Ishikawa (cell line): ENCODE results near the gene LRFN2.

Experiments
- CEBPB ChIP-seq: IDR thresholded peaks from 2 replicates; pipeline ENCODE4 v1.6.1; 2012
- CREB1 ChIP-seq: IDR thresholded peaks from 2 replicates; pipeline ENCODE4 v1.6.1; 2012; ENCODE audit warnings: low read depth
- EGR1 ChIP-seq: IDR thresholded peaks from 2 replicates; pipeline ENCODE4 v1.6.1; 2012
- EP300 ChIP-seq: IDR thresholded peaks from 2 replicates; pipeline ENCODE4 v1.6.1; 2012; ENCODE audit warnings: borderline replicate concordance
- FOXM1 ChIP-seq: IDR thresholded peaks from 2 replicates; pipeline ENCODE4 v1.6.1; 2012; ENCODE audit warnings: low read depth, borderline replicate concordance
- NFIC ChIP-seq: IDR thresholded peaks from 2 replicates; pipeline ENCODE4 v1.6.1; 2012
- RAD21 ChIP-seq: IDR thresholded peaks from 2 replicates; pipeline ENCODE4 v1.6.1; 2012; ENCODE audit warnings: low read depth
- TAF1 ChIP-seq: IDR thresholded peaks from 2 replicates; pipeline ENCODE4 v1.6.1; 2012; ENCODE audit warnings: low read depth, mild to moderate bottlenecking
- TCF12 ChIP-seq: IDR thresholded peaks from 2 replicates; pipeline ENCODE4 v1.6.1; 2012; ENCODE audit warnings: low read depth
- TEAD4 ChIP-seq: IDR thresholded peaks from 2 replicates; pipeline ENCODE4 v1.6.1; 2012
- YY1 ChIP-seq: IDR thresholded peaks from 2 replicates; pipeline ENCODE4 v1.6.1; 2012; ENCODE audit warnings: low read depth
- ZBTB7A ChIP-seq: IDR thresholded peaks from 2 replicates; pipeline ENCODE4 v1.6.1; 2012; ENCODE audit warnings: low read depth
- TF ChIP-seq, protein P1 (sequence below): IDR thresholded peaks from 2 replicates; pipeline ENCODE4 v1.6.1; 2012
- TF ChIP-seq, protein P2 (sequence below): IDR thresholded peaks from 2 replicates; pipeline ENCODE4 v1.6.1; 2012; ENCODE audit warnings: low read depth, mild to moderate bottlenecking
- TF ChIP-seq, protein P3 (sequence below): IDR thresholded peaks from 2 replicates; pipeline ENCODE4 v1.6.1; 2012

LRFN2 gene

DNA sequence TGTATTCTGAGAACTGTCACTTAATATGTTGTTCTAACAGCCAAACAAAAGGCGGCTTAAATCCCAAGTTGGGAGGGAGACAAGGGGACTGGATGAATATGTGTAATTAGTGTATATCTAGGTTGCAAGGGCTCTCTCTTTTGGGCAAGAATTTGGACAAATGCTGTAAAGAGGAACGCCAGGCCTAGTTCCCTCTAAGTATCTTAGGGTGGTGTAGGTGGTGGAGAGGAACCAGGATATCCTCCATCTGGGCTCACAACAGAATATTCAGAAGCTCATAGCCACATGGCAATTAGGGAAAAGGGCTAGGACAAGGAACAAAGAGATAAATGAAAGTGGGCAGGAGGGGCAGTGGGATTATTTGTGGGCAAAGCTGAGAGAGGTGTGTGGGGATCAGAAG lies 149.5 kb downstream of the LRFN2 start:
- no peak for TF ChIP-seq ZBTB7A
- TF ChIP-seq CEBPB, result no peak
- no peak for TF ChIP-seq RAD21
- TF ChIP-seq, protein P1, sequence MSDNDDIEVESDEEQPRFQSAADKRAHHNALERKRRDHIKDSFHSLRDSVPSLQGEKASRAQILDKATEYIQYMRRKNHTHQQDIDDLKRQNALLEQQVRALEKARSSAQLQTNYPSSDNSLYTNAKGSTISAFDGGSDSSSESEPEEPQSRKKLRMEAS, result no peak
- no peak for TF ChIP-seq FOXM1
- TF ChIP-seq TCF12, result no peak
- no peak for TF ChIP-seq NFIC
- TF ChIP-seq, protein P2, sequence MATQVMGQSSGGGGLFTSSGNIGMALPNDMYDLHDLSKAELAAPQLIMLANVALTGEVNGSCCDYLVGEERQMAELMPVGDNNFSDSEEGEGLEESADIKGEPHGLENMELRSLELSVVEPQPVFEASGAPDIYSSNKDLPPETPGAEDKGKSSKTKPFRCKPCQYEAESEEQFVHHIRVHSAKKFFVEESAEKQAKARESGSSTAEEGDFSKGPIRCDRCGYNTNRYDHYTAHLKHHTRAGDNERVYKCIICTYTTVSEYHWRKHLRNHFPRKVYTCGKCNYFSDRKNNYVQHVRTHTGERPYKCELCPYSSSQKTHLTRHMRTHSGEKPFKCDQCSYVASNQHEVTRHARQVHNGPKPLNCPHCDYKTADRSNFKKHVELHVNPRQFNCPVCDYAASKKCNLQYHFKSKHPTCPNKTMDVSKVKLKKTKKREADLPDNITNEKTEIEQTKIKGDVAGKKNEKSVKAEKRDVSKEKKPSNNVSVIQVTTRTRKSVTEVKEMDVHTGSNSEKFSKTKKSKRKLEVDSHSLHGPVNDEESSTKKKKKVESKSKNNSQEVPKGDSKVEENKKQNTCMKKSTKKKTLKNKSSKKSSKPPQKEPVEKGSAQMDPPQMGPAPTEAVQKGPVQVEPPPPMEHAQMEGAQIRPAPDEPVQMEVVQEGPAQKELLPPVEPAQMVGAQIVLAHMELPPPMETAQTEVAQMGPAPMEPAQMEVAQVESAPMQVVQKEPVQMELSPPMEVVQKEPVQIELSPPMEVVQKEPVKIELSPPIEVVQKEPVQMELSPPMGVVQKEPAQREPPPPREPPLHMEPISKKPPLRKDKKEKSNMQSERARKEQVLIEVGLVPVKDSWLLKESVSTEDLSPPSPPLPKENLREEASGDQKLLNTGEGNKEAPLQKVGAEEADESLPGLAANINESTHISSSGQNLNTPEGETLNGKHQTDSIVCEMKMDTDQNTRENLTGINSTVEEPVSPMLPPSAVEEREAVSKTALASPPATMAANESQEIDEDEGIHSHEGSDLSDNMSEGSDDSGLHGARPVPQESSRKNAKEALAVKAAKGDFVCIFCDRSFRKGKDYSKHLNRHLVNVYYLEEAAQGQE, result no peak
- TF ChIP-seq, protein P3, sequence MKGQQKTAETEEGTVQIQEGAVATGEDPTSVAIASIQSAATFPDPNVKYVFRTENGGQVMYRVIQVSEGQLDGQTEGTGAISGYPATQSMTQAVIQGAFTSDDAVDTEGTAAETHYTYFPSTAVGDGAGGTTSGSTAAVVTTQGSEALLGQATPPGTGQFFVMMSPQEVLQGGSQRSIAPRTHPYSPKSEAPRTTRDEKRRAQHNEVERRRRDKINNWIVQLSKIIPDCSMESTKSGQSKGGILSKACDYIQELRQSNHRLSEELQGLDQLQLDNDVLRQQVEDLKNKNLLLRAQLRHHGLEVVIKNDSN, result no peak
- TF ChIP-seq TAF1, result no peak
- TF ChIP-seq EP300, result no peak
- no peak for TF ChIP-seq EGR1

DNA sequence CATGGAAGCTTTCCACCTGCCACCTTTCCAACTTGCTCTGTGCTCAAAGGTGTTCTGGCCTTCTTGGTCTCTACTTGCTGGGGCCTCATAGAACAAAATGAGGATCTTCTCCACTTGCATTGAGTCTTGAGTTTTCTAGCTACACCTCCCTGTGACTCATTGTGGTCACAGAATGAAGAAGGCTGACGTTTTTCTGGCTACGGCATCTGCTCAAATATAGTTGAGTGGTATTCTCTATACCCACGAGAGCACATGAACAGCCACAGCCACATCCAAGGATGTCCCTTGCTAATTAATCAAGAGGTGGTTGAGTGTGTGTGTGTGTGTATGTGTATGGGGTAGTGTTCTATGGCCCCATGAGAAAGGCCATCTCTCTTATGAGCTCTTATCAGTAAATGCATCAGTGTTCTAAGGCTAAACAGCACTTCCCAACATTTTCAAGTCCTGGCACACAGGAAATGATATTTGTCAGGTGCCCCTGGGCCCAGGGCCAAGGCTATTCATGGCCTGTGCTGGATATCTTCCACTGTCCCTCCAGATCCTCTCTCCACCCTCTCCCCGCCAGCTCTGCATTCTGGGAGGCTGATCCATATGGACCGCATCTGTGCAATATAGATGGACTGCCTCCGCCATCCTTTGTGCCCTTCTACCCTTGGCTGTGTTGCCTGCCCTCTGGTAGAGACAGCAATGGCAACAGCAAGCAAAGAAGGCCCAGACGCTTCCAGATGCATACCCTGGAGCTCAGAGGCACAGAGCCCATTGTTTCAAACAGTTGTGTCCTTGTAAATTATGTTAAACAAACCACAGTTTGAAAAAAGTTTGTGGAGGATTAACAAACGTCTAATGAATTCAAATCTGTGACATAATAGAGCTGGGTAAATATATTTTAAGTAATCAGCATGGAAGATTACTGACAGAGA lies 150.2 kb downstream of the LRFN2 start:
- TF ChIP-seq CEBPB (no peak), YY1 (no peak), TEAD4 (no peak), ZBTB7A (no peak), TAF1 (no peak), EGR1 (no peak), EP300 (no peak), FOXM1 (no peak), NFIC (no peak), RAD21 (no peak), CREB1 (no peak), TCF12 (no peak)
- TF ChIP-seq, protein P2, result no peak
- TF ChIP-seq, protein P3, result no peak
- TF ChIP-seq, protein P1, result no peak

DNA sequence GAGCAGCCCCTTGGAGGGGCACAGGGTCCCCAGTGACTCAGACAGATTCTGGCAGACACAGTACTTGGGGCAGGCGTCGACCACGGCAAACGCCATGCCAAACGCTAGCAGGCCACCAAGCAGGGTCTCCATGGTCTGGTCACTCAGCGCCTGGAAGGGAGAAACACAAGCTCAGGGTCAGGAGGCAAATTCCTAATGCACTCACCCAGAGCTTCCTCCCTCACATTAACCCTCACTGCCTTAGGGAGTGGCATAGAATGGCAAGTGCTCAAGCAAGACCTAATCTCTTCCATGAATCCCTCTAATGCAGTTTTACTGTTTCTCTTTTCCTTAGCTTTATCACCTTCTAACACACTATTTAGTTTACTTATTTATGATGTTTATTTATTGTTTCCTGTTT lies 154.2 kb downstream of the LRFN2 start:
- TF ChIP-seq YY1 (no peak), EP300 (no peak), EGR1 (no peak)
- TF ChIP-seq, protein P3, result no peak

- TF ChIP-seq TEAD4 (no peak), NFIC (no peak), FOXM1 (no peak), RAD21 (no peak), EGR1 (no peak), CEBPB (no peak), ZBTB7A (no peak), EP300 (no peak), CREB1 (no peak)
- TF ChIP-seq, protein P3, result no peak
- TF ChIP-seq, protein P2, result no peak
Observed at GRCh38 chr6:40431706-40432105, 155.5 kb downstream of the LRFN2 start.
